ENCODE results near the gene OR6K2. TPM values are rescaled to one million over a fixed set of nuclear protein-coding genes. Genes with fewer than 3 reads are reported as not detected.

Gene OR6K2
- total RNA-seq, 1 experiment from 2014 or later = not detected

GRCh38 chr1:158679289-158679688 is 21.2 kb downstream of the OR6K2 start:
- Histone ChIP-seq H3K4me1 (ENCODE audit: control insufficient read depth, insufficient read depth, low read length) (no peaks in the 10 kb centered on the region), H3K27ac (ENCODE audit: low read length) (no peak overlapping the region), H3K9me3 (ENCODE audit: control insufficient read depth, insufficient read depth, low read depth, low read length) (no peaks in the 10 kb centered on the region), H3K4me3 (ENCODE audit: low read depth in 2 of 2, low read length in 2 of 2) (no peak overlapping the region), H3K36me3 (ENCODE audit: control insufficient read depth, insufficient read depth, low read length) (no peaks in the 10 kb centered on the region), H3K27me3 (ENCODE audit: control insufficient read depth, insufficient read depth, low read length) (no peaks in the 10 kb centered on the region)
- BruUV-seq (replicated peaks) = no TSS peak
- POLR2A ChIA-PET = no interaction called here
- no peak for DNase-seq (ENCODE audit: low read depth, low spot score)
- CTCF ChIA-PET = no interaction called here
- ATAC-seq = no peak
- intact Hi-C loops (cut with micrococcal nuclease; ENCODE audit: unreplicated experiment) = no loop called here
- TF ChIP-seq POLR2AphosphoS5 (IDR thresholded peaks at IDR 0.05; ENCODE audit: low read depth, low read length) = no peak
- in situ Hi-C loops (cut with HindIII; ENCODE audit: low pct_unique_long_range_greater_than_20kb, low sequenced_read_pairs) = no loop called here

- H3K27ac ChIP-seq (ENCODE audit: low read length) = no peak overlapping the region
- no peak overlapping the region for H3K4me3 ChIP-seq (ENCODE audit: low read depth in 2 of 2, low read length in 2 of 2)
- in situ Hi-C loops (cut with HindIII; ENCODE audit: low pct_unique_long_range_greater_than_20kb, low sequenced_read_pairs) = no loop called here
- H3K27me3 ChIP-seq (ENCODE audit: control insufficient read depth, insufficient read depth, low read length) = no peaks in the 10 kb centered on the region
- no peaks in the 10 kb centered on the region for H3K4me1 ChIP-seq (ENCODE audit: control insufficient read depth, insufficient read depth, low read length)
- TF ChIP-seq POLR2AphosphoS5 (IDR thresholded peaks at IDR 0.05; ENCODE audit: low read depth, low read length) (no peak), CTCF (IDR thresholded peaks at IDR 0.05) (no peak), REST (IDR thresholded peaks at IDR 0.05; ENCODE audit: insufficient read depth in 1 of 2, low read depth in 2 of 2, low read length in 1 of 2) (no peak), TCF7L2 (IDR thresholded peaks at IDR 0.05; ENCODE audit: low read depth, low read length) (no peak), SIN3A (IDR thresholded peaks at IDR 0.05; ENCODE audit: borderline replicate concordance, insufficient read depth, low read depth, low read length) (no peak)
- CTCF ChIA-PET = no interaction called here
- intact Hi-C loops (cut with micrococcal nuclease; ENCODE audit: unreplicated experiment) = no loop called here
- H3K36me3 ChIP-seq (ENCODE audit: control insufficient read depth, insufficient read depth, low read length) = no peaks in the 10 kb centered on the region
- DNase-seq (ENCODE audit: low read depth, low spot score) (no peak), ATAC-seq (no peak)
- H3K9me3 ChIP-seq (ENCODE audit: control insufficient read depth, insufficient read depth, low read depth, low read length) = no peaks in the 10 kb centered on the region
- POLR2A ChIA-PET = no interaction called here
- no TSS peak for BruUV-seq (replicated peaks)
Measured at GRCh38 chr1:158675563-158676323, 24.7 kb downstream of the OR6K2 start.

- no peak for DNase-seq (ENCODE audit: low read depth, low spot score)
- no peak for ATAC-seq
- in situ Hi-C loops (cut with HindIII; ENCODE audit: low pct_unique_long_range_greater_than_20kb, low sequenced_read_pairs) = no loop called here
- no TSS peak for BruUV-seq (replicated peaks)
- ChIA-PET CTCF (no interaction called here), POLR2A (no interaction called here)
- Histone ChIP-seq H3K27me3 (ENCODE audit: control insufficient read depth, insufficient read depth, low read length) (no peaks in the 10 kb centered on the region), H3K9me3 (ENCODE audit: control insufficient read depth, insufficient read depth, low read depth, low read length) (no peaks in the 10 kb centered on the region), H3K4me1 (ENCODE audit: control insufficient read depth, insufficient read depth, low read length) (no peaks in the 10 kb centered on the region), H3K27ac (ENCODE audit: low read length) (no peak overlapping the region), H3K36me3 (ENCODE audit: control insufficient read depth, insufficient read depth, low read length) (no peaks in the 10 kb centered on the region), H3K4me3 (ENCODE audit: low read depth in 2 of 2, low read length in 2 of 2) (no peak overlapping the region)
- intact Hi-C loops (cut with micrococcal nuclease; ENCODE audit: unreplicated experiment) = no loop called here
- TF ChIP-seq SIN3A (IDR thresholded peaks at IDR 0.05; ENCODE audit: borderline replicate concordance, insufficient read depth, low read depth, low read length) (no peak), REST (IDR thresholded peaks at IDR 0.05; ENCODE audit: insufficient read depth in 1 of 2, low read depth in 2 of 2, low read length in 1 of 2) (no peak), CTCF (IDR thresholded peaks at IDR 0.05) (no peak), TCF7L2 (IDR thresholded peaks at IDR 0.05; ENCODE audit: low read depth, low read length) (no peak), POLR2AphosphoS5 (IDR thresholded peaks at IDR 0.05; ENCODE audit: low read depth, low read length) (no peak)
Measured at GRCh38 chr1:158674302-158674701, 26.1 kb downstream of the OR6K2 start.

Measured in Panc1 (cell line).